GM12878 (cell line): ENCODE measurements around the gene COL28A1. TPM values are rescaled to one million over a fixed set of nuclear protein-coding genes. Genes with fewer than 3 reads are reported as not detected.

Experiments
- ATAC-seq: fragments of 200-7000 bp; cut with Tn5 transposase; 3 replicates; pipeline ENCODE4 v1.9.1; 2020; ENCODE audit warnings: mild to moderate bottlenecking, moderate library complexity
- BruUV-seq: library from RNA; stranded (reverse); fragments of 400-500 nt; replicated peaks from 2 replicates; lab custom pipeline; 2021; lab: Mats Ljungman, UMichigan
- CTCF ChIA-PET: fragments of 300-600 bp; sonication (Branson Sonifier 250); formaldehyde crosslinking; extraction: SDS; loops from one replicate; lab custom pipeline; 2021; ENCODE audit warnings: inconsistent platforms; lab: Yijun Ruan, JAX
- POLR2A ChIA-PET: fragments of 350-600 bp; formaldehyde crosslinking; extraction: SDS; loops from one replicate; lab custom pipeline; 2021; ENCODE audit warnings: inconsistent platforms; lab: Charles Lee
- RAD21 ChIA-PET: fragments of 300-600 bp; sonication (Branson Sonifier 250); formaldehyde crosslinking; loops from one replicate; lab custom pipeline; 2023; ENCODE audit warnings: antibody characterized with exemption; ENCODE audit not compliant: unreplicated experiment; lab: Charles Lee
- SMC1A ChIA-PET: fragments of 300-600 bp; sonication (Branson Sonifier 250); formaldehyde crosslinking; loops from one replicate; lab custom pipeline; 2023; ENCODE audit not compliant: unreplicated experiment, uncharacterized antibody; lab: Charles Lee
- DNase-seq: peaks from one replicate; pipeline ENCODE4 v3.0.0-alpha.2; 2011; ENCODE audit warnings: low read depth, low spot score
- FAIRE-seq: peaks from 3 replicates; lab custom pipeline; 2011; peaks lifted over from hg19 to GRCh38; lab: Jason Lieb, UNC
- H2AFZ ChIP-seq: 2 replicates; pipeline ENCODE4 v1.6.0; 2011; ENCODE audit warnings: low read depth, low read length, control low read depth; ENCODE audit not compliant: control insufficient read depth
- H3K27ac ChIP-seq: 2 replicates; pipeline ENCODE4 v1.5.1; 2011; ENCODE audit warnings: control low read depth; ENCODE audit not compliant: control insufficient read depth, insufficient read depth
- H3K27me3 ChIP-seq, 2 experiments: replicated peaks in 1 of 2; 2 replicates each; pipeline versions ENCODE4 v1.6.0 to v1.6.1; 2011; ENCODE audit warnings: low read length in 1 of 2; ENCODE audit not compliant: control insufficient read depth in 2 of 2, insufficient read depth in 2 of 2
- H3K36me3 ChIP-seq, 2 experiments: 2 replicates each; pipeline ENCODE4 v1.5.1; 2011; ENCODE audit warnings: low read length in 1 of 2; ENCODE audit not compliant: control insufficient read depth in 2 of 2, insufficient read depth in 2 of 2
- H3K4me1 ChIP-seq: 2 replicates; pipeline ENCODE4 v1.6.1; 2011; ENCODE audit warnings: mild to moderate bottlenecking, low read length, moderate library complexity, mixed read lengths; ENCODE audit not compliant: control insufficient read depth, insufficient read depth
- H3K4me2 ChIP-seq: 2 replicates; pipeline ENCODE4 v1.6.0; 2011; ENCODE audit warnings: control low read depth; ENCODE audit not compliant: control insufficient read depth, insufficient read depth
- H3K4me3 ChIP-seq: fragments of 200-600 bp; sonication (generic); 2 replicates; pipeline ENCODE4 v1.5.1; 2016
- H3K79me2 ChIP-seq: 2 replicates; pipeline ENCODE4 v1.6.0; 2011; ENCODE audit warnings: low read length; ENCODE audit not compliant: control insufficient read depth, insufficient read depth
- H3K9ac ChIP-seq: 2 replicates; pipeline ENCODE4 v1.8.0; 2011; ENCODE audit warnings: low read length, control low read depth, mixed read lengths; ENCODE audit not compliant: control insufficient read depth, insufficient read depth
- H3K9me3 ChIP-seq: replicated peaks from 3 replicates; pipeline ENCODE4 v1.5.1; 2011; ENCODE audit warnings: mild to moderate bottlenecking, low read length; ENCODE audit not compliant: control insufficient read depth, insufficient read depth
- H4K20me1 ChIP-seq: 2 replicates; pipeline ENCODE4 v1.6.0; 2011; ENCODE audit not compliant: control insufficient read depth, insufficient read depth
- BACH1 ChIP-seq: fragments of 450-650 bp; IDR thresholded peaks from 2 replicates; pipeline ENCODE4 v1.6.1; 2017; ENCODE audit warnings: mild to moderate bottlenecking, borderline replicate concordance
- BHLHE40 ChIP-seq, 2 experiments: fragments of 450-650 bp in 1 of 2; IDR thresholded peaks; 2 replicates each; pipeline ENCODE4 v1.6.1; 2011 to 2017; ENCODE audit warnings: low read depth in 2 of 2, borderline replicate concordance in 1 of 2, improper control_type of control experiment in 1 of 2, low read length in 1 of 2, mild to moderate bottlenecking in 1 of 2
- ETV6 ChIP-seq, 2 experiments: fragments of 450-650 bp in 1 of 2; IDR thresholded peaks in 1 of 2; conservative IDR thresholded peaks in 1 of 2; 2 replicates each; pipeline ENCODE4 v1.6.1; 2014; ENCODE audit warnings: antibody characterized with exemption in 1 of 2, borderline replicate concordance in 1 of 2, low read depth in 1 of 2, mild to moderate bottlenecking in 1 of 2, moderate library complexity in 1 of 2
- IKZF2 ChIP-seq, 2 experiments: fragments of 450-650 bp; IDR thresholded peaks; 2 replicates each; pipeline ENCODE4 v1.6.1; 2017; ENCODE audit warnings: mild to moderate bottlenecking in 2 of 2, moderate library complexity in 2 of 2
- IRF4 ChIP-seq: IDR thresholded peaks from 2 replicates; pipeline ENCODE4 v1.6.1; 2011; ENCODE audit warnings: low read depth, low read length
- NFYB ChIP-seq: IDR thresholded peaks from 2 replicates; pipeline ENCODE4 v1.6.1; 2011; ENCODE audit warnings: low read depth, mild to moderate bottlenecking, low read length, improper control_type of control experiment, moderate library complexity; ENCODE audit not compliant: insufficient read depth
- WRNIP1 ChIP-seq: IDR thresholded peaks from 2 replicates; pipeline ENCODE4 v1.6.1; 2011; ENCODE audit warnings: low read depth, low read length, improper control_type of control experiment, borderline replicate concordance
- ZNF274 ChIP-seq: IDR thresholded peaks from one replicate; pipeline ENCODE4 v1.8.0; 2011; ENCODE audit not compliant: insufficient read length, insufficient read depth
- ZNF622 ChIP-seq: fragments of 450-650 bp; IDR thresholded peaks from 2 replicates; pipeline ENCODE4 v1.6.1; 2017; ENCODE audit warnings: mild to moderate bottlenecking, inconsistent platforms
- WGBS: methylation state at CpG from one replicate; pipeline ENCODE4 v1.1.6; 2016; ENCODE audit warnings: low lambda C conversion rate; ENCODE audit not compliant: insufficient replicate concordance, insufficient coverage; ENCODE audit errors: missing lambda C conversion rate; 5-methylcytosine and 5-hydroxymethylcytosine counted together
- in situ Hi-C: fragments of 300-500 bp; cut with MboI; formaldehyde crosslinking; loops from 9 replicates; pipeline ENCODE4 v1.14.3; 2018; ENCODE audit warnings: mixed read lengths
- intact Hi-C: fragments of 100-400 bp; cut with micrococcal nuclease; formaldehyde crosslinking; loops from one replicate; pipeline ENCODE4 v1.14.2; 2022; ENCODE audit not compliant: unreplicated experiment
- polyA plus RNA-seq, 11 experiments: library from polyadenylated mRNA; depleted of rRNA in 4 of 11; unstranded in 6 of 11; stranded (reverse) in 5 of 11; fragments of >200 nt; fragmentation: Nextera tagmentation in 4 of 11; fragmentation: Illumina TruSeq in 1 of 11; extraction: Ambion mirVana in 4 of 11; extraction: Trizol in 1 of 11; gene quantifications; 1 replicate in 1 of 11; 2 replicates in 10 of 11; pipeline versions ENCODE4 v1.2.1 to v1.2.3, GENCODE V29; 2011 to 2016; ENCODE audit warnings: inconsistent platforms in 2 of 11, missing spikeins in 2 of 11, low read depth in 1 of 11
- total RNA-seq, 4 experiments: library from RNA; depleted of rRNA in 3 of 4; stranded (reverse); fragments of >200 nt in 3 of 4; fragmentation: Illumina TruSeq in 1 of 4; extraction: Trizol in 1 of 4; gene quantifications; 2 replicates each; pipeline versions ENCODE4 v1.2.1 to v1.2.3, GENCODE V29; 2013 to 2021
- TF ChIP-seq, protein P1 (sequence below): fragments of 450-650 bp; IDR thresholded peaks from 2 replicates; pipeline ENCODE4 v1.6.1; 2017; ENCODE audit warnings: mild to moderate bottlenecking, moderate library complexity
- TF ChIP-seq, protein P2 (sequence below): fragments of 450-650 bp; IDR thresholded peaks from 2 replicates; pipeline ENCODE4 v1.6.1; 2017; ENCODE audit warnings: mild to moderate bottlenecking

Gene COL28A1
- total and polyA plus RNA-seq, 10 of the 15 experiments (the other 5 are each of a cell fraction or from before 2014, with no cell fraction given): 0.05 to 0.22 TPM; not detected in 8

DNA sequence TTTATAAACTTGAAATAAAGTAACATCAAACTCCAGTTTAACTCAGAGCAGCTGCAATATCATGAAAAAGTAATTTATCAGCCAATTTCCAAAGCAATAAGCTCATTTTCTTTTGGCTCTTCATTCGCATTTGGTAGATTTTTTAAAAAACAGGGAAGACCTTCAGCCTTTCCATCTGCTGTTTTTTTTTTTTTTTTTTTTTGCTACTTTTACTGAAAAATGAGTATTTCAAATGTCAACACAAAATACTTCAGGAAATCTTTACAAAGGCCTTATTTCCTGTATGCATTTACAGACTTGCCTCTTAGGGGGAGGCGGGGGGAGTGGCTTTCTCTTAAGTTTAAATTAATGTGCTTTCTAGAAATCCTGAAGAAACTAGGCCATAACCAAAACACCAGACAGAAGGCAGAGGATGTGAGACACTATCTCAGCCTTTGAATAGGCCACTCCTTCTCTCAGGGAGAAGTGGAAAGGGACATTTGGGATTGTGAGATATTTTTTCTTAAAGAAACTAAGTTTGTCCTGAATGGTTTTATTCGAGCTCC is 91.8 kb downstream of the COL28A1 start:
- no peak overlapping the region for H3K4me2 ChIP-seq
- no TSS peak for BruUV-seq
- H3K27ac ChIP-seq: no peak overlapping the region
- ChIA-PET SMC1A (interaction anchor here (1.0 to 1.2 kb wide), 3 partner anchors 8 to 15 kb away, joined by 3 read pairs; no protein-coding TSS in a partner anchor), CTCF (no interaction called here), POLR2A (interaction anchor here (0.6 kb wide), 2 partner anchors 344 to 874 kb away, joined by 4 to 5 read pairs; no protein-coding TSS in a partner anchor), RAD21 (interaction anchor here (0.6 kb wide), 1 partner anchor 802 kb away, joined by 4 read pairs; no protein-coding TSS in a partner anchor)
- no peak overlapping the region for H2AFZ ChIP-seq
- H3K9ac ChIP-seq: no peak overlapping the region
- TF ChIP-seq BHLHE40 (IDR thresholded peaks at IDR 0.05; ENCODE audit: borderline replicate concordance in 1 of 2, low read depth in 2 of 2, low read length in 1 of 2) (no peak), ZNF274 (no peak), WRNIP1 (no peak), IRF4 (no peak), BACH1 (no peak), IKZF2 (IDR thresholded peaks at IDR 0.05) (no peak), NFYB (no peak), ETV6 (conservative IDR thresholded peaks at IDR 0.05 in 1 of 2, IDR thresholded peaks at IDR 0.05 in 1 of 2; ENCODE audit: borderline replicate concordance in 1 of 2, low read depth in 1 of 2) (no peak), ZNF622 (no peak)
- TF ChIP-seq, protein P1, sequence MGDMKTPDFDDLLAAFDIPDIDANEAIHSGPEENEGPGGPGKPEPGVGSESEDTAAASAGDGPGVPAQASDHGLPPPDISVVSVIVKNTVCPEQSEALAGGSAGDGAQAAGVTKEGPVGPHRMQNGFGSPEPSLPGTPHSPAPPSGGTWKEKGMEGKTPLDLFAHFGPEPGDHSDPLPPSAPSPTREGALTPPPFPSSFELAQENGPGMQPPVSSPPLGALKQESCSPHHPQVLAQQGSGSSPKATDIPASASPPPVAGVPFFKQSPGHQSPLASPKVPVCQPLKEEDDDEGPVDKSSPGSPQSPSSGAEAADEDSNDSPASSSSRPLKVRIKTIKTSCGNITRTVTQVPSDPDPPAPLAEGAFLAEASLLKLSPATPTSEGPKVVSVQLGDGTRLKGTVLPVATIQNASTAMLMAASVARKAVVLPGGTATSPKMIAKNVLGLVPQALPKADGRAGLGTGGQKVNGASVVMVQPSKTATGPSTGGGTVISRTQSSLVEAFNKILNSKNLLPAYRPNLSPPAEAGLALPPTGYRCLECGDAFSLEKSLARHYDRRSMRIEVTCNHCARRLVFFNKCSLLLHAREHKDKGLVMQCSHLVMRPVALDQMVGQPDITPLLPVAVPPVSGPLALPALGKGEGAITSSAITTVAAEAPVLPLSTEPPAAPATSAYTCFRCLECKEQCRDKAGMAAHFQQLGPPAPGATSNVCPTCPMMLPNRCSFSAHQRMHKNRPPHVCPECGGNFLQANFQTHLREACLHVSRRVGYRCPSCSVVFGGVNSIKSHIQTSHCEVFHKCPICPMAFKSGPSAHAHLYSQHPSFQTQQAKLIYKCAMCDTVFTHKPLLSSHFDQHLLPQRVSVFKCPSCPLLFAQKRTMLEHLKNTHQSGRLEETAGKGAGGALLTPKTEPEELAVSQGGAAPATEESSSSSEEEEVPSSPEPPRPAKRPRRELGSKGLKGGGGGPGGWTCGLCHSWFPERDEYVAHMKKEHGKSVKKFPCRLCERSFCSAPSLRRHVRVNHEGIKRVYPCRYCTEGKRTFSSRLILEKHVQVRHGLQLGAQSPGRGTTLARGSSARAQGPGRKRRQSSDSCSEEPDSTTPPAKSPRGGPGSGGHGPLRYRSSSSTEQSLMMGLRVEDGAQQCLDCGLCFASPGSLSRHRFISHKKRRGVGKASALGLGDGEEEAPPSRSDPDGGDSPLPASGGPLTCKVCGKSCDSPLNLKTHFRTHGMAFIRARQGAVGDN: no peak
- TF ChIP-seq, protein P2, sequence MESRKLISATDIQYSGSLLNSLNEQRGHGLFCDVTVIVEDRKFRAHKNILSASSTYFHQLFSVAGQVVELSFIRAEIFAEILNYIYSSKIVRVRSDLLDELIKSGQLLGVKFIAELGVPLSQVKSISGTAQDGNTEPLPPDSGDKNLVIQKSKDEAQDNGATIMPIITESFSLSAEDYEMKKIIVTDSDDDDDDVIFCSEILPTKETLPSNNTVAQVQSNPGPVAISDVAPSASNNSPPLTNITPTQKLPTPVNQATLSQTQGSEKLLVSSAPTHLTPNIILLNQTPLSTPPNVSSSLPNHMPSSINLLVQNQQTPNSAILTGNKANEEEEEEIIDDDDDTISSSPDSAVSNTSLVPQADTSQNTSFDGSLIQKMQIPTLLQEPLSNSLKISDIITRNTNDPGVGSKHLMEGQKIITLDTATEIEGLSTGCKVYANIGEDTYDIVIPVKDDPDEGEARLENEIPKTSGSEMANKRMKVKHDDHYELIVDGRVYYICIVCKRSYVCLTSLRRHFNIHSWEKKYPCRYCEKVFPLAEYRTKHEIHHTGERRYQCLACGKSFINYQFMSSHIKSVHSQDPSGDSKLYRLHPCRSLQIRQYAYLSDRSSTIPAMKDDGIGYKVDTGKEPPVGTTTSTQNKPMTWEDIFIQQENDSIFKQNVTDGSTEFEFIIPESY: no peak
- no peak for DNase-seq
- 19% methylated on average over 3 of the region's 3 CpGs for WGBS
- H3K9me3 ChIP-seq: no peaks in the 10 kb centered on the region; the same call in 2 of the 3 replicates
- H4K20me1 ChIP-seq: no peaks in the 10 kb centered on the region
- in situ Hi-C loops (no loop called here), intact Hi-C loops (no loop called here)
- H3K36me3 ChIP-seq: no peaks in the 10 kb centered on the region
- no peaks in the 10 kb centered on the region; a peak in 1 of 4 replicates for H3K27me3 ChIP-seq
- no peaks in the 10 kb centered on the region for H3K4me1 ChIP-seq
- H3K4me3 ChIP-seq: no peak overlapping the region
- H3K79me2 ChIP-seq: no peaks in the 10 kb centered on the region
- no peak for FAIRE-seq
- ATAC-seq: no peak
